HG02571 (cell line): ENCODE measurements around the gene NARS2.

Experiments used
- ATAC-seq: cut with Tn5 transposase; IDR thresholded peaks from one replicate; pipeline ENCODE4 v1.9.1; 2021; ENCODE audit warnings: mild to moderate bottlenecking, moderate library complexity; ENCODE audit not compliant: unreplicated experiment

The NARS2 gene

GRCh38 chr11:78446210-78446609 lies 128.5 kb downstream of the NARS2 start:
- ATAC-seq: no peak

DNA sequence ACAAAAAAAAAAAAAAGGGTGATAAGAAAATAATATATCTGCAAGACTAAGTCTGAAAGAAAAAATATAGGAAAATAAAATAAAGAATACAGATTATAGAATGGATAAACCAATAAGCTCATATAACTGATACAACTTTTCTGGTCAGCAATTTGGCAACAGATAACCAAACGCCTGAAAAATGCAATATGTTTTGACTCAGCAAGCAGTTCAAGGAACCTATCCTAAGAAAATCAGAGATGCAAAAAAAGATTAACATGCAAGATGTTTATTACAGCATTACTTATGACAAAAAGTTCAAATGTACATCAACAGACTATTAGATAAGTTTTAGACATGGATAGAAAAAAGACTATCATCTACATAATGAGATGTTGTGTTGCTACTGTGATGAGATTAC lies 129.9 kb downstream of the NARS2 start:
- no peak for ATAC-seq

GRCh38 chr11:78441956-78442355 lies 132.7 kb downstream of the NARS2 start:
- no peak for ATAC-seq

DNA sequence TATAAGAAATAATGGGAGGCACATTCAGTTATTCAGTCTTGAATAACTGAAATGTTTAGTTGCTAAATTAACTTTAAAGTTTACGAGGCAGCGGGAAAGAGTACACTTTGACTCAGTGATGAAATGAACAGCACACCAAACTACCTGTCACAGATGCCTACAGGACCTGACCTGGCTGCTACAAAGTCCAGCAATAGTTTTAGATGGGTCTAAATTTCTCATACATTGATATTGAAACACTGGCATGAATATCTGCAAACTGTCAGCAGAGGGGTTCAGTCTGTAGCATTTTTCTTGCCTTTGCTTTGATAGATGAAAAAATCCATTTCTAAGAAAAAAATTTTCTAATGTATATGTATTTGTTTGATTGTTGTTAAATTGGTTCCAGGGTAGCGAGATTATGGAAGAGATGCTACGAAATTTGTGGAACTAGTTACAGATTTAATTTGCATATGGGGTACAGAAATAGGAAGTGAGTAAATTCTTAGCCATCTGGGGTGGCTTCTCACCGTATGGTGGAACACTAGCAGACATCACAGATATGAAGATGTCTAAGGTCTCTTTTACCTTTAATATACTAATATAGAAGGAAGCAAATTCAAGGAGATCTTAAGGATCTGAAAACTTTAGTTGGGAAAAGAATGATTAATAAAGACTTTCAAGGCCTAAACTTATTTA lies 136.2 kb downstream of the NARS2 start:
- peak; percentile 68 for ATAC-seq

DNA sequence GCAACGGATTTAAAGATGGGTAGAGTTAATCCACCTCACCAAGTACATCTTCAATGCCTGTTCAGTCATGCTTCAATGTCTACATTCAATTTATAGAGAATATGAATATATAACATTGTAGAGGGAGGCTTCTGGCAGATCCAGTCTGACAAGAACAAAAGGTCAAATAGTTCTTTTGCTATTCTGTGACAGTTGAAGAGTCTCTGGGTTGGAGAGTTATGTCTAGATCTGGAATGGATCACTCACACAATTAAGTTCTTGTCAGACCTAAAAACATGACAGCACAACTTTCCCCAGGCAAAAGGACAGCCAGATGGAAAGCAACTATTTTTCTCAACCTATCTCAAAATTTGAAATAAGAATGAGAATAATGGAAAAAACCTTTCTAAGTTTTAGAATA lies 141.7 kb downstream of the NARS2 start:
- ATAC-seq: no peak

DNA sequence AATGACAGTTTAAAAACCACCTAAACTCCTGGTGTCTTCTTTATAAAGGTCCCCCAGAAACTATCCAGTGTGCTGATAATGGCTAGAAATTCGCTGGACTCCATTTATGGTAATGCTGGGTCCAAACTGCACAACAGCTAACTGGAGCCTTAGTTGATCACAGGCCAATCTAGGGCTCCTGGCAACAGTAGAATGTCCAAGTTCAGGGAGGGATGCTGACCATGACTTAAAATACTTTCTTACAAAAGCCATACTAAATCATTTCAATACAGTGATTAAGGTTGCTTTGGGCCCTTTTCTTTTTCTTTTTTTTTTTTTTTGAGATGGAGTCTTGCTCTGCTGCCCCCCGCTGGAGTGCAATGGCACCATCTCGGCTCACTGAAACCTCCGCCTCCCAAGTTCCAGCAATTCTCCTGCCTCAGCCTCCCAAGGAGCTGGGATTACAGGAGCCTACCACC lies 142.6 kb downstream of the NARS2 start:
- ATAC-seq: no peak

DNA sequence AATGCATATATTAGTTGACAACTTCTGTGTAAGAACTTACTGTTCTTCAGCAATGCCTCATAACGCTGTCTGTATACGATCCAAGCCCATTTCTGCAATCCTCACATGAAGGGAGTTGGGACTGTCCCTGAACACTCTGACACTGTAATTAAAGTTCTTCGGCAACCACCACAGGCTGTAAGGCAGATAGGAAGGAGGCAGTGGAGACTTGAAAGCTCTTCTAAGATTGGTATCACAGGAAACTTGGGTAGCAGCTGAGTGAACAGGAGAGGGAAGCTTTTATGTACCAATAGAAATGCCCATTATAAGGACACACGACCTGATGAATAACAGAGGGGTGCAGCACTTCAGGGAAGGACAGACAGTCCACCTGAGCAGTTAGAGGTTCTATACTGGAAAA lies 145.0 kb downstream of the NARS2 start:
- no peak for ATAC-seq

DNA sequence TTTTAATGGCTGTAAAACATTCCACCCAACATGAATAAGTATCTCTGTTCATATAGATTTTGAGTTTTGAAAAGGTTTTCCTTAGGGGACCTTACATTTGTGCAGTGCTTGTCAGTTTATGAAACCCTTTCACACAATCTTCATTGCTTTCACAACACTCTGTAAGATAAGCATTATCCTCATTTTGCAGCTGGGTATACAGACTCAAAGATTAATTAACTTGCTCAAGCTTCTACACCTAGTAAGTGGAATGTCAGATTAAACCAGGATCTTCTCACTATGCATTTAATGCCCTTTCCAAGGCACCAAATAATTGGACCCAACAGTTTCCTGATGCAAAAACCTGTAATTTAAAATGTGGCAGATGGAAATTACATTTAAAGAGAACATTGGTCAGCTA lies 145.5 kb downstream of the NARS2 start:
- no peak for ATAC-seq

DNA sequence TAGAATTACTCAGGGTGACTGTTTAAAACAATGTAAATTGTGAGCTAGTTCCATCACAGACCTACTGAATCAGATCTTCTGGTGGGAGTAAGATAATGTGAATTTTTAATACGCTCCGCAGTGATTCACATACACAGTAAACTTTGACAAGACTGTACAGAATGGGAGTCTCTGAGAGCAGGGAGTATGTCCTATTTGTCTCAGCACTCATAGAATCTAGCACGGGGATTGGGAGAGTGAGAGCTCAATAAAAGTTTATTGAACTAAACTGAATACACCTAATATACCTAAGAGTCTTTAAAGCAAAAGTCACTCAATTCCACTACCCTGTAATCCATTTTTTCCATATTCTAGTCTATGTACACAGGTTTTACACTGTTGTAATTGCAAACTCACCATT lies 145.9 kb downstream of the NARS2 start:
- no peak for ATAC-seq

GRCh38 chr11:78428266-78428636 lies 146.4 kb downstream of the NARS2 start:
- no peak for ATAC-seq

GRCh38 chr11:78427615-78428265 lies 146.9 kb downstream of the NARS2 start:
- ATAC-seq: peak; percentile 53

DNA sequence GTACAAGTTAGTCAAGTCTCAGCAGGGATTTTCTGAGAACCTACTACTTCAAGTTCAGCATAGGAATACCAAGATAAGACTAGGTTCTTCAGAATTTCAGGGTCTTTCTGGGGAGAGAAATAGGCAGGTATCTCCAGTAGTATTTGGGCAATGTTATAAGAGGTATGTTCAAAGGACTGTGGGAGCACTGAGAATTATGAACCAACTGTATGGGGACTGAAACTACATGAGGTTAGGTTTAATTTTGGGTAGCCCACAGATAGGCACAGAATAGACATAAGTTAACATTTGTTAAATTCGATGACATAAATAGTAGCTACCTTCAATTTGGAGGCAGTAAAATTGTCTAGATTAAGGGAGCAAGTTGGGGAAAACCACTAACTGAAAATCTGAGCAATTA lies 147.8 kb downstream of the NARS2 start:
- no peak for ATAC-seq

GRCh38 chr11:78425399-78426070 lies 149.1 kb downstream of the NARS2 start:
- no peak for ATAC-seq

GRCh38 chr11:78424334-78425270 lies 150.1 kb downstream of the NARS2 start:
- ATAC-seq: peak; percentile 38

DNA sequence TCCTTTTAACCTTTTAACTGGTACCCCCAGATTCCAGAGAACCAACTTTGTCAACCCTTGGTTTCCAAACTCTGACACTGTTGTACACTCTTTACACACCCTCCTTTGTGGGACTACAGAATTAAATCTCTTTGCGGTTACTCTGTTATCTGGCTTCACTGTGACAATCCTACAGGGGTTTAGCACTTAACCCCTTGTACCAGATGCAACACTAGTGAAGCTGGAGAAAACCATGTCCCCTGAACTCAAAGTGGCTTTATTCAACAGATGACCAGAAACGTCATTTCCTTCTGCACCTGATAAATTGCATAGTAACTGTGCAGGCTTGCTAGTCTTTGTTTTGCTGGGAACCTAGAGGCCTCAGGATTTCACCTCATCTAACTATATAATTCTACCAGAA lies 151.4 kb downstream of the NARS2 start:
- no peak for ATAC-seq

GRCh38 chr11:78420796-78421209 lies 153.9 kb downstream of the NARS2 start:
- ATAC-seq: no peak

DNA sequence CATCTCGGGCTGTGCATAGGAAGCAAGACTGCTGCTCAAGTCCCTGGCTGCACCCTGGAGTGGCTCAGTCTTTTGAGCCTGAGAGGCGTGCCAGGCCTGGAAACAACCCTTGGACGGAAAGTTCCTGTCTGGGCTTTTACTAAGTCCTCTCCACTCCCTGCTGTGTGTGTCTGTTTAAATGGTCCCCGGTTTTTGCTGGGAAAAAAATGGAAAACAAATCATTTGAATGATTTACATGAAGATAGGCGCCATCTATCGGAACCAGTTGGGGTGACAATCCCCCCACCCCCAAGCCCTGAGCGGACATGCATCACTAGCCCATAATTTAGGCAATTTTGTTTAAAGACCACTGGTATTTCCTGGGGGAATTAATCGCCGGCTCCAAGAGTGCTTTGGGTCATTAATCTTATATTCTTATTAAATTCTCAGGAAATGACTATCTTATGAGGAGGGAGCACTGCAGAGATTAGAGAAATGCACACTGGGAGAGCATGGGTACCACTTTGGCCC lies 154.4 kb downstream of the NARS2 start:
- ATAC-seq: no peak

DNA sequence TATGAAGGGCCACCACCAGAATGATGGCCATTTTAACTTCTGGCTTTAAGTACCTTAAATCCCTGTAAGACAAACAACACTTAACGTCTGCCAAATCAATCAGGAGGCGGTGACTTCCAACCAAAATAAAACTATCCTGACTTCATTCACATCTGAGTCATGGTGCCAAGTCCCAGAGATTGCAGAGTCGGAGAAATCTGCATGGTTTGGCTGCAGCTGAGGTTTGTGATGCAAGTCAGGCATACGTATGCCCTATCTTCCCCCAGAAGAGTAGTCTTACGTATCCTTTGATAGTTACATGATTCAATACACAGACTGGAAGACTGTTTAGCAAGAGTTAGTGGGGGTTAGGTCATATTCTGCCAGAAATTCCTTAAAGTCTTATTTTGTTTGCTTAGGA lies 155.3 kb downstream of the NARS2 start:
- no peak for ATAC-seq

DNA sequence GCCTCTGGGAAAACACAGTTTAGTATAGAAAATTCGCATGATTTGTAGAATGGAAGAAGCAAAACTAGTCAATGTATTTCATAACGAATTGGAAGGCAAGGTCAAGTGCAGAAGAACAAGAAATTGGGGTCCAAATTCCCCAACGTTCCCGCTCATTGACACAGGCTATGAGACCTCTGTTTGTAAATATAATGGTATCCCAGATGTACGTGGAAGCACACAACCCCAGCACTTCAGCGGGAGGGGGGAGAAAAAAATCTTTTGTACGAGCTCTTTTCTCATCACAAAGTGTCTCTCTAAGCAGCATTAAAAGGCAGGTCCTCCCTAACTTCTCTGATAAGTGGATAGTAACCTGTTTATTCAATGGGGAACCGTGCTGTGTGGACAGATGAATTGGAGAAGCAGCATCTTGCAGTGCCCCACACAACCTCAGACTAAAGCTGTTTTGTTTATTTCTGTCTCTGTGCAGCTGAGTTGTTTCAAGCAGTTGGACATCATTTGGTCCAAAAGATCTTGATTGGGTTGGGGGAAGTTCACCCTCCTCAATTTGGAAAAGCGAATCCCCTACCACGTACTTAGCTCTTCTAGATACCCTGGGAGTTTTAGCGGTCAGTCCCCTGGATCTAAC lies 156.0 kb downstream of the NARS2 start:
- no peak for ATAC-seq

DNA sequence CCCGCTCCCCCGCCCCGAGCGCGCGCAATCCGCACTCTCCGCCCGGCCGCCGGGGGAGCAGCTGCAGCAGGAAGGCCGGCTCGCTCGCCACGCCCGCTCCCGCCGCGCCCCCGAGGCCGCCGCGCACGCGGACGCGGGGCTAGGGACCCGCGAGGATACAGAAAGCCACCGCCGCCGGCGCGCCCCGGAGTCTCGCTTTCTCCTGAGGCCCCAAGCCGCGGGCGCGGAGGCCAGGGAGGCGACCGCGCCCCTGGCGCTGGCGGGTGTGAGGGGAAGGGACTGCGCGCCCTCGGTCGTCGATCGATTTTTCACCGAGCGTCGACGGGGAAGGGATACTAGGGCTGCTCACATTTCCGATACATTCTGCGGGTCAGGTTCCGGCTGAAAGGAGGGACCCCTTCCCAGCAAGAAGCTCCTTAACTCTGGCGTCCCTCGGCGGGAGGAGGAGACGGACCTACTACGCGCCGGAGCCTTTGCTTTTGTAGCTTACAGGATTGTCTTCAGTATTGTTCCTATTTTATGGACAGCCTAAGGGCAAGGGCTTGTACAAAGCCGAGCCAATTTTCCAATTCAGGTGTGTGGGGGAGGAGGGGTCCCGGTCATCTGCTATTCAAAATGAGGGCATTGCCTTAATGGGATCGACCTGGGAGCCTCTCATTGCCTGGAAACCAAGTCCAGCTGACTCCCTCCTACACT lies 156.6 kb downstream of the NARS2 start:
- ATAC-seq: peak; percentile 48
